NCI-H526 (cell line): ENCODE results near the gene CFAP46.
"Not testable (repeated sequence)": the region's sequence is repeated elsewhere in the genome, so short reads cannot be mapped to it uniquely, and the experiment has no call there.

ENCODE experiments used
- DNase-seq, 2 experiments: peaks; one replicate each; lab custom pipeline; 2025; lab: John Stamatoyannopoulos, UW

The CFAP46 gene

GRCh38 chr10:132962623-132963429 is 20.5 kb upstream of the CFAP46 start:
- no peak for DNase-seq

- peak in 1 of 2 experiments; percentile 44 for DNase-seq
Observed at GRCh38 chr10:132961787-132962622, 19.6 kb upstream of the CFAP46 start.

- DNase-seq = no peak
Observed at GRCh38 chr10:132961420-132961786, 19.0 kb upstream of the CFAP46 start.

- DNase-seq = no peak
Observed at GRCh38 chr10:132960631-132961419, 18.5 kb upstream of the CFAP46 start.

- no peak for DNase-seq
Observed at GRCh38 chr10:132960071-132960472, 17.7 kb upstream of the CFAP46 start.

GRCh38 chr10:132959559-132959961 is 17.2 kb upstream of the CFAP46 start:
- DNase-seq = no peak

- DNase-seq = no peak
Observed at GRCh38 chr10:132958883-132959558, 16.7 kb upstream of the CFAP46 start.

GRCh38 chr10:132957981-132958882 is 15.9 kb upstream of the CFAP46 start:
- DNase-seq = no peak

- no peak for DNase-seq
Observed at GRCh38 chr10:132957131-132957530, 14.8 kb upstream of the CFAP46 start.

- DNase-seq = not testable (repeated sequence)
Observed at GRCh38 chr10:132956259-132956658, 13.9 kb upstream of the CFAP46 start.

- DNase-seq = no peak
Observed at GRCh38 chr10:132955479-132955878, 13.1 kb upstream of the CFAP46 start.

- no peak for DNase-seq
Observed at GRCh38 chr10:132953428-132953827, 11.1 kb upstream of the CFAP46 start.

GRCh38 chr10:132951926-132952325 is 9.6 kb upstream of the CFAP46 start:
- DNase-seq = no peak

GRCh38 chr10:132948351-132948750 is 6.0 kb upstream of the CFAP46 start:
- no peak for DNase-seq

GRCh38 chr10:132947843-132948242 is 5.5 kb upstream of the CFAP46 start:
- DNase-seq = no peak

- no peak for DNase-seq
Observed at GRCh38 chr10:132946806-132947546, 4.6 kb upstream of the CFAP46 start.

GRCh38 chr10:132946311-132946710 is 3.9 kb upstream of the CFAP46 start:
- no peak for DNase-seq

GRCh38 chr10:132945894-132946255 is 3.5 kb upstream of the CFAP46 start:
- no peak for DNase-seq

GRCh38 chr10:132945125-132945893 is 2.9 kb upstream of the CFAP46 start:
- DNase-seq = no peak
